OCI-LY1 (cell line): Measurements from ENCODE around the gene SIRT7.

Source experiments
- H2AFZ ChIP-seq: fragments of 200-600 bp; sonication (generic), shearing (Covaris generic); 2 replicates; pipeline ENCODE4 v1.6.0; 2014; ENCODE audit warnings: antibody characterized with exemption, mild to moderate bottlenecking, low read length
- H3F3A ChIP-seq: fragments of 200-600 bp; sonication (generic), shearing (Covaris generic); 2 replicates; pipeline ENCODE4 v1.6.0; 2014; ENCODE audit warnings: mild to moderate bottlenecking, antibody characterized with exemption, low read length, moderate library complexity; ENCODE audit not compliant: insufficient read depth
- H3K27ac ChIP-seq: fragments of 200-600 bp; sonication (generic); 2 replicates; pipeline ENCODE4 v1.5.1; 2014; ENCODE audit warnings: low read length, mixed run types, mild to moderate bottlenecking, low read depth; ENCODE audit not compliant: poor library complexity, severe bottlenecking
- H3K27me3 ChIP-seq: fragments of 200-600 bp; sonication (generic); 2 replicates; pipeline ENCODE4 v1.6.0; 2014; ENCODE audit warnings: antibody characterized with exemption, mild to moderate bottlenecking, low read length, moderate library complexity; ENCODE audit not compliant: insufficient read depth
- H3K36me3 ChIP-seq: fragments of 200-600 bp; sonication (generic); 2 replicates; pipeline ENCODE4 v1.6.1; 2014; ENCODE audit warnings: mild to moderate bottlenecking, antibody characterized with exemption, low read length, moderate library complexity, mixed read lengths; ENCODE audit not compliant: insufficient read depth
- H3K4me1 ChIP-seq: fragments of 200-600 bp; sonication (generic); 2 replicates; pipeline ENCODE4 v1.5.1; 2014; ENCODE audit warnings: mild to moderate bottlenecking, low read length, moderate library complexity; ENCODE audit not compliant: insufficient read depth, severe bottlenecking
- H3K4me2 ChIP-seq: fragments of 200-600 bp; sonication (generic), shearing (Covaris generic); 2 replicates; pipeline ENCODE4 v1.6.1; 2014; ENCODE audit warnings: low read length
- H3K4me3 ChIP-seq: fragments of 200-600 bp; sonication (generic); 2 replicates; pipeline ENCODE4 v1.5.1; 2014; ENCODE audit warnings: low read length, low read depth, mild to moderate bottlenecking, mixed read lengths; ENCODE audit not compliant: poor library complexity, severe bottlenecking
- H3K79me2 ChIP-seq: fragments of 200-600 bp; shearing (Covaris generic); 2 replicates; pipeline ENCODE4 v1.6.1; 2016; ENCODE audit warnings: mixed run types, low read length, mixed read lengths; ENCODE audit not compliant: insufficient read depth
- H3K9ac ChIP-seq: fragments of 200-600 bp; sonication (generic), shearing (Covaris generic); 2 replicates; pipeline ENCODE4 v1.6.1; 2014; ENCODE audit warnings: mild to moderate bottlenecking, low read length, mixed read lengths
- H3K9me2 ChIP-seq: fragments of 200-600 bp; sonication (generic), shearing (Covaris generic); 2 replicates; pipeline ENCODE4 v1.6.1; 2014; ENCODE audit warnings: low read depth, mild to moderate bottlenecking, low read length, mixed read lengths
- H3K9me3 ChIP-seq: fragments of 200-600 bp; shearing (Covaris generic); 2 replicates; pipeline ENCODE4 v1.6.1; 2014; ENCODE audit warnings: low read length, mixed read lengths
- H4K20me1 ChIP-seq: fragments of 200-600 bp; sonication (generic), shearing (Covaris generic); 2 replicates; pipeline ENCODE4 v1.6.0; 2016; ENCODE audit warnings: mild to moderate bottlenecking, low read length; ENCODE audit not compliant: insufficient read depth
- CTCF ChIP-seq: fragments of 200-600 bp; sonication (generic), shearing (Covaris generic); IDR thresholded peaks from 2 replicates; pipeline ENCODE4 v1.5.1; 2017; ENCODE audit warnings: mild to moderate bottlenecking, antibody characterized with exemption, low read length, moderate library complexity, mixed read lengths
- EZH2 ChIP-seq: fragments of 200-600 bp; sonication (generic), shearing (Covaris generic); IDR thresholded peaks from 2 replicates; pipeline ENCODE4 v1.8.0; 2017; ENCODE audit warnings: borderline replicate concordance, mixed run types, mild to moderate bottlenecking, antibody characterized with exemption, low read length, moderate library complexity, mixed read lengths

SIRT7 gene

DNA sequence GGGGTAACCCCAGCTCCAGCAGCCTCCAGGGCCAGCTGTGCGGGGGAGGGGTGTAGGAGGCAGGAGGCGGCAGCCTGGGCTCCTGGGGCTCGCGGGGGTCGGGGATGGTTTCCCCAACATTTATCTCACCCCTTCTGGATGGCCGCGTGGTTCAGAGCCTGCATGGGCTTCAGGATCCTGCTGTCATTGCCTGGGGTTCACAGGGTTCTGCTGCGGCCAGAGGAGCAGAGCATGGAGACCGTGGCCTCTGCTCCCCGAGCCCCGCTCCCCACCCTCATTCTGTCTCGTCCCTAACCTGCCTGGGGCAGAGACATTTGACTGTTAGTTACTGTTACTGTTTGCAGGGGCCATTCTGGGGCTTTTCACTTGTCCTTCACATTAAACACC is 24.2 kb upstream of the SIRT7 start:
- Histone ChIP-seq H3K4me2 (no peak overlapping the region), H3K27me3 (peaks cover 6% of the 10 kb centered on the region; the same call in 1 of the 2 replicates), H3K9me3 (no peaks in the 10 kb centered on the region), H2AFZ (no peak overlapping the region), H3K9me2 (no peaks in the 10 kb centered on the region), H3K4me3 (no peak overlapping the region), H3K9ac (no peak overlapping the region), H3K79me2 (no peaks in the 10 kb centered on the region), H4K20me1 (no peaks in the 10 kb centered on the region), H3K36me3 (no peaks in the 10 kb centered on the region), H3F3A (no peaks in the 10 kb centered on the region), H3K27ac (no peak overlapping the region), H3K4me1 (peaks cover 11% of the 10 kb centered on the region)
- TF ChIP-seq EZH2 (no peak), CTCF (no peak)

DNA sequence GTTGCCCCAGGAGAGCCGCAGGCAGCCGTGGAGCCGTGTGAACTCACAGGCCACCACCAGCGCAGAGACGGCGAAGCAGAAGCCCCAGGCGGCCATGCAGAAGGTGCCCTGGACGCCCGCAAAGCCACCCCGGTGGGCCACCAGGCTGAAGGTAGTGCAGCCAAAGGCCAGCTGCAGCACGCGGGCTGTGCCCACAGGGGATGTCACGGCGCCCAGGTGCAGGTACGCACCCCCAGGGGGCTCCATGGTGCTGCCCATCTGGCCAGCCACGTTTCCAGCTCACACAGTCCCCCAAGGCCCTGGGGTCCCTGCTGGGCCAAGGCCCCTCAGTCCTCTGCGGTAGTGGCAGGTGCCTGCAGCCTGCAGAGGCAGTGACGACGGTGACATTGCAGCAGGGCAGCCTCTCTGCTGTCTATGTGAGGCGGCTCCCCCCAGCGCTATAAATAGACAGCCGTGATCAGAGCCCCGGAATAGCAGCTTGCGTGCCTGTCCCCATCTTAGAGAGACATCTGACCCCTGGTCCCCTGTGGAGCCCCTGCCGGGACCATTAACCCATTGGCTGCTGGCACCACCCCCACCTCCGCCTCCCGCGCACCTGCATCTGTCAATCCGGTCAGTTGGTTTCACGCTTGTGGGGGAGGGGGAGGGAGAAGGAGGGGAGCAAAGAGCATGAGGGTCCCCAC is 23.6 kb upstream of the SIRT7 start:
- no peaks in the 10 kb centered on the region for H3K9me2 ChIP-seq
- 0 out of 2 replicates have a peak, but pooled peaks cover 6% of the 10 kb centered on the region for H3K27me3 ChIP-seq
- H2AFZ ChIP-seq: no peak overlapping the region
- no peak overlapping the region for H3K4me3 ChIP-seq
- no peaks in the 10 kb centered on the region for H3K36me3 ChIP-seq
- H3K9me3 ChIP-seq: no peaks in the 10 kb centered on the region
- no peaks in the 10 kb centered on the region for H3F3A ChIP-seq
- no peak overlapping the region for H3K27ac ChIP-seq
- no peak overlapping the region for H3K9ac ChIP-seq
- TF ChIP-seq EZH2 (no peak), CTCF (no peak)
- H3K4me1 ChIP-seq: peaks cover 15% of the 10 kb centered on the region
- H3K79me2 ChIP-seq: no peaks in the 10 kb centered on the region
- H4K20me1 ChIP-seq: no peaks in the 10 kb centered on the region
- no peak overlapping the region for H3K4me2 ChIP-seq

GRCh38 chr17:81940538-81941483 is 22.8 kb upstream of the SIRT7 start:
- Histone ChIP-seq H3K4me1 (peaks cover 18% of the 10 kb centered on the region), H3K36me3 (no peaks in the 10 kb centered on the region), H3K4me3 (no peak overlapping the region), H3K9ac (no peak overlapping the region), H2AFZ (no peak overlapping the region), H3K4me2 (no peak overlapping the region), H3K9me3 (no peaks in the 10 kb centered on the region), H3K9me2 (no peaks in the 10 kb centered on the region), H4K20me1 (no peaks in the 10 kb centered on the region), H3F3A (no peaks in the 10 kb centered on the region), H3K27ac (no peak overlapping the region), H3K27me3 (0 out of 2 replicates have a peak, but pooled peaks cover 7% of the 10 kb centered on the region), H3K79me2 (no peaks in the 10 kb centered on the region)
- TF ChIP-seq CTCF: no peak
- TF ChIP-seq EZH2: no peak
